Right atrium auricular region (tissue), 2 donors: ENCODE data around the gene TNFRSF19. TPM values are rescaled to one million over a fixed set of nuclear protein-coding genes. Genes with fewer than 3 reads are reported as not detected.

ENCODE experiments used
- DNase-seq: peaks from one replicate; pipeline ENCODE4 v3.0.0-alpha.2; 2019; ENCODE audit warnings: low spot score
- H3K27ac ChIP-seq, 2 donors: fragments of 200-600 bp; sonication (generic); 1 replicate in 1 of 2; 2 replicates in 1 of 2; pipeline ENCODE4 v1.5.1; 2016 to 2019
- H3K27me3 ChIP-seq, 2 donors: fragments of 200-600 bp; sonication (generic); one replicate each; pipeline versions ENCODE4 v1.5.1 to v1.6.0; 2017 to 2019
- H3K36me3 ChIP-seq: fragments of 200-600 bp; sonication (generic); one replicate; pipeline ENCODE4 v1.5.1; 2016
- H3K4me1 ChIP-seq, 2 donors: fragments of 200-600 bp; sonication (generic); one replicate each; pipeline versions ENCODE4 v1.5.1 to v1.6.0; 2017 to 2019
- H3K4me3 ChIP-seq, 2 donors: fragments of 200-600 bp; sonication (generic); 1 replicate in 1 of 2; 2 replicates in 1 of 2; pipeline ENCODE4 v1.5.1; 2017 to 2019; ENCODE audit warnings: mild to moderate bottlenecking in 1 of 2, moderate library complexity in 1 of 2
- H3K9me3 ChIP-seq, 2 donors: fragments of 200-600 bp; sonication (generic); one replicate each; pipeline ENCODE4 v1.5.1; 2019
- total RNA-seq, 2 donors: library from RNA; depleted of rRNA; stranded (reverse); fragments of >200 nt; gene quantifications; one replicate each; pipeline ENCODE4 v1.1.0, GENCODE V29; 2016
- TF ChIP-seq, protein P1 (sequence below), 2 donors: fragments of 200-600 bp; sonication (generic); IDR thresholded peaks; one replicate each; pipeline ENCODE4 v1.5.1; 2019; ENCODE audit warnings: antibody characterized with exemption in 2 of 2

The TNFRSF19 gene
- total RNA-seq, 2 donors from 2014 or later: 32.2 to 38.5 TPM

DNA sequence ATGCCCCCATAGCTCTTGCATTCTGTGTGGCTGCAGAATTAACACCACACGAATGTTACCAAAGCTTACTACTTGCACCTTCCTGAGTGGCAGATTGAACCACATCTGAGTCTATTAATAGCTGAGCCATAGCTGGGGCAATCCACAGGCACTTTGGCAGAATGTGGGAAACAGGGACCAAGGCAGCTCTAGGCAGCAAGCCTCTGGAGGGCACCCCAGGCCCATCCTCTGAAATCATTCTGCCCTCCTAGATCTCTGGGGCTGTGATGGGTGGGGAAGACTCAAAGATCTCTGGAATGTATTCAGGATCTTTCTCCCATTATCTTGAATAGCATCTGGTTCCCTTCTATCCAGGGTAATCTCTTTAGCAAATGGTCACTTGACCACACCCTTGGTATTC, 139.3 kb downstream of the TNFRSF19 start:
- Histone ChIP-seq H3K27ac (no peak overlapping the region), H3K4me1 (peaks cover 0 to 6% of the 10 kb centered on the region in 2 donors), H3K27me3 (no peaks in the 10 kb centered on the region), H3K9me3 (no peaks in the 10 kb centered on the region), H3K36me3 (no peaks in the 10 kb centered on the region), H3K4me3 (no peak overlapping the region)
- no peak for DNase-seq
- TF ChIP-seq, protein P1, sequence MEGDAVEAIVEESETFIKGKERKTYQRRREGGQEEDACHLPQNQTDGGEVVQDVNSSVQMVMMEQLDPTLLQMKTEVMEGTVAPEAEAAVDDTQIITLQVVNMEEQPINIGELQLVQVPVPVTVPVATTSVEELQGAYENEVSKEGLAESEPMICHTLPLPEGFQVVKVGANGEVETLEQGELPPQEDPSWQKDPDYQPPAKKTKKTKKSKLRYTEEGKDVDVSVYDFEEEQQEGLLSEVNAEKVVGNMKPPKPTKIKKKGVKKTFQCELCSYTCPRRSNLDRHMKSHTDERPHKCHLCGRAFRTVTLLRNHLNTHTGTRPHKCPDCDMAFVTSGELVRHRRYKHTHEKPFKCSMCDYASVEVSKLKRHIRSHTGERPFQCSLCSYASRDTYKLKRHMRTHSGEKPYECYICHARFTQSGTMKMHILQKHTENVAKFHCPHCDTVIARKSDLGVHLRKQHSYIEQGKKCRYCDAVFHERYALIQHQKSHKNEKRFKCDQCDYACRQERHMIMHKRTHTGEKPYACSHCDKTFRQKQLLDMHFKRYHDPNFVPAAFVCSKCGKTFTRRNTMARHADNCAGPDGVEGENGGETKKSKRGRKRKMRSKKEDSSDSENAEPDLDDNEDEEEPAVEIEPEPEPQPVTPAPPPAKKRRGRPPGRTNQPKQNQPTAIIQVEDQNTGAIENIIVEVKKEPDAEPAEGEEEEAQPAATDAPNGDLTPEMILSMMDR (IDR thresholded peaks at IDR 0.05): peak in 1 of 2 donors; percentile 40

DNA sequence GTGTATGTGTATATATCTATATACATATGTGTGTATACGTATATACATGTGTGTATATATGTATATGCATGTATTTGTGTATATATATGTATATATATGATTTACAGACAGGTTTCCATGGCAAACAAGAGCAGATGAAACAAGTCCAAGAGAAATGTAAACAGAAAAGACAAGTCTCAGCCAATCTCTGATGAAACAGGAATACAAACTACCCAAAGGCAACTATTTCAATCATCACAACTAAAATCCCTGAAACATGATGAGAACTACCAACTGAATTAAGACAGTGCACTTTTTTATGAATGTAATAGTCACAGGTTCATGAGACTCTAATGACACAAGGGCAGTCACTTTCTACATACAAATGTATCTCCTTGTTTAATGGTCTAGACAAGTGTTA, 140.2 kb downstream of the TNFRSF19 start:
- no peak overlapping the region for H3K27ac ChIP-seq
- no peak overlapping the region for H3K4me3 ChIP-seq
- H3K27me3 ChIP-seq: no peaks in the 10 kb centered on the region
- no peak for DNase-seq
- TF ChIP-seq, protein P1 (IDR thresholded peaks at IDR 0.05): no peak
- H3K36me3 ChIP-seq: no peaks in the 10 kb centered on the region
- H3K4me1 ChIP-seq: peaks cover 0 to 6% of the 10 kb centered on the region in 2 donors
- no peaks in the 10 kb centered on the region for H3K9me3 ChIP-seq

DNA sequence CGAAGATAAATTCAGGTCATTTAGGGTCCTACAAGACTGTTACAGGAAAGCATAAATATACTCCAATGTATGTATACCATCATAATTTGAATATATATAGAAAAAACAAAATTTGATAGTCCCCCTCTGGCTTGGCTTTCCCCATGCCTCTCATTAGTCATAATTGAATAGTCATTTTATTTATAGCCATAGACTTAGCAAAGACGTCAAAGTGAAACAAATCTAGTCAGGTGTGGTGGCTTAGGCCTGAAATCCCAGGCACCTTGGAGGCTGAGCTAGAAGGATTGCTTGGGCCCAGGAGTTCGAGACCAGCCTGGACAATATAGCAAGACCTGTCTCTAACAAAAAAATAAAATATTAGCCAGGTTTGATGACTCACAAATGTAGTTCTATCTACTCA, 141.1 kb downstream of the TNFRSF19 start:
- TF ChIP-seq, protein P1 (IDR thresholded peaks at IDR 0.05): no peak
- no peak overlapping the region for H3K4me3 ChIP-seq
- H3K4me1 ChIP-seq: peaks cover 0 to 6% of the 10 kb centered on the region in 2 donors
- H3K27me3 ChIP-seq: no peaks in the 10 kb centered on the region
- no peak overlapping the region for H3K27ac ChIP-seq
- DNase-seq: no peak
- H3K36me3 ChIP-seq: no peaks in the 10 kb centered on the region
- no peaks in the 10 kb centered on the region for H3K9me3 ChIP-seq

DNA sequence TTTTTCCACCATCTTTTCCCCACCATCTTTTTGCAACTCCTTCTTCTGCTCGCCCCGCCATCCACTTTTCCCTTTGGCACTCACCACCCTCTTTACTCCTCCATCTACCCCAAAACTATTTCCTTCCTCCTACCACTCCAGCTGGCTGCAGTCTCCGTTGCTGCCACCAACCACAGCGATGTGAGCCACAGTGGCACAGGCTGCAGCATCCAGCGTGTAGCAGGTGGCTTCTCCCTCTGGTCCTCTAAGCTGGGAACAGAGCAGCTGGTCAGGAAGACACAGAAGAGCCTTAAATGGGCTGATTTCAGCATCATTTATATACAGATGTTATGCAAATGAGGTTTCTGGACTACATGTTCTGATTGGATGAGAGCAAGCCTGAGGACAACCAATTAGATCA, 144.5 kb downstream of the TNFRSF19 start:
- DNase-seq: no peak
- TF ChIP-seq, protein P1 (IDR thresholded peaks at IDR 0.05): no peak

DNA sequence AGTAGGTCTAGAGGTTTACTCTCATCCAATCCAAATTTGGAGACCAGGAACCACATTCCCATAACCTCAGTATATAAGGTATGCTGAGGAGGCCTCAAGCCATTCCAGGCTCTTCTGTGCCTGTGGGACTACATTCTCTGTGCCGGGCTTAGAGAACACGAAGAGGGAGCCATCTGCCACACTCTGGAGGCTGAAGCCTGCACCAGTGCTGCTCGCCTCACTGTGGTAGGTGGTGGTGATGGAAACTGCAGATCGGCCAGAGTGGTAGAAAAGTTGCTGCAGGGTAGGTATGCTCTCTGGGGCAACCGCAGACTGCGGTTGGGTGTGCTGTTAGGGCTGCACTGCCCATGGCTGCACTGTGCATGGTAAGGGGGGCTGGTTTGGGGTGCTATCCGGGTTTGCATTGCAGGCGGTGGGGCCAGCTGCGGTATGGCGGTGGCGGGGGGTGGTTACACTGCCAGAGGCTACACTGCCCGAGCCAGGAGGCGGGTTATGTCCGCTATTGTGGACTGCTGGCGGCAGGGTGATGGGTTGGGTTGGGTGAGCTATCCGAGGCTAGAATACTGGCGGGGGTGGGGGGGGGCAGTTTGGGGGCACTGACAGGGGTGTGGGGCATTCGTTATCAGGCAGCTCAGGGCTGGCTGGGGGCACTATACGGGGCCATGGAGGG, 145.0 kb downstream of the TNFRSF19 start:
- Histone ChIP-seq H3K36me3 (no peaks in the 10 kb centered on the region), H3K4me1 (no peaks in the 10 kb centered on the region), H3K27ac (no peak overlapping the region), H3K4me3 (no peak overlapping the region), H3K9me3 (no peaks in the 10 kb centered on the region), H3K27me3 (no peaks in the 10 kb centered on the region)
- DNase-seq: no peak
- TF ChIP-seq, protein P1 (IDR thresholded peaks at IDR 0.05): no peak

More for the DNA sequence above, 144.5 kb downstream of the TNFRSF19 start:
- H3K27ac ChIP-seq: no peak overlapping the region
- no peaks in the 10 kb centered on the region for H3K36me3 ChIP-seq
- no peak overlapping the region for H3K4me3 ChIP-seq
- H3K9me3 ChIP-seq: no peaks in the 10 kb centered on the region
- no peaks in the 10 kb centered on the region for H3K27me3 ChIP-seq
- peaks cover 0 to under 1% of the 10 kb centered on the region in 2 donors for H3K4me1 ChIP-seq

DNA sequence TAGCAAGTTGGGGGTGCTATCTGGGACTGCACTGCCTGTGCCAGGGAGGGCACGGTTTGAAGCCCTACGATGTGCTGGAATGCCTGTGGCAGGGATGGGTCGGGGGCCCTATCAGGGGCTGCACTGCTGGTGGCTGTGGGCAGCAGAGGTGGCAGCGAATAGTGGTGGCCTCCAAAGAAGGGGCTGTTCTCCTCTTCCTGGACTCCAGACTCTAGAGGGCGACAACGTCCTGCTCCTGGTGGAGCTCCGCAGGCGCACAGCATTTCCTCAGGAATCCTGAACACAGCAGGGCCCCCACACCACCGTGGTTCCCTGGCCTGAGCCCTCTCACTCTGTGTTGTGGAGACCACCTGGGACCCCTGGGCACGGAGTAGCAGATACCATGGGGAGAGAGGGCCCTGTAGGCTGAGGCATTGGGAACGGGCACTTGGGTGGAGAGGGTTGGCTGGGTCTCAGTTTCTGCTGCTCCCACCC, 145.6 kb downstream of the TNFRSF19 start:
- no peaks in the 10 kb centered on the region for H3K9me3 ChIP-seq
- DNase-seq: no peak
- no peaks in the 10 kb centered on the region for H3K36me3 ChIP-seq
- no peak overlapping the region for H3K4me3 ChIP-seq
- TF ChIP-seq, protein P1 (IDR thresholded peaks at IDR 0.05): peak in 1 of 2 donors; percentile 53
- no peaks in the 10 kb centered on the region for H3K4me1 ChIP-seq
- no peaks in the 10 kb centered on the region for H3K27me3 ChIP-seq
- no peak overlapping the region for H3K27ac ChIP-seq
